ENCODE results near the gene CNN1.

- TF ChIP-seq, protein P1, sequence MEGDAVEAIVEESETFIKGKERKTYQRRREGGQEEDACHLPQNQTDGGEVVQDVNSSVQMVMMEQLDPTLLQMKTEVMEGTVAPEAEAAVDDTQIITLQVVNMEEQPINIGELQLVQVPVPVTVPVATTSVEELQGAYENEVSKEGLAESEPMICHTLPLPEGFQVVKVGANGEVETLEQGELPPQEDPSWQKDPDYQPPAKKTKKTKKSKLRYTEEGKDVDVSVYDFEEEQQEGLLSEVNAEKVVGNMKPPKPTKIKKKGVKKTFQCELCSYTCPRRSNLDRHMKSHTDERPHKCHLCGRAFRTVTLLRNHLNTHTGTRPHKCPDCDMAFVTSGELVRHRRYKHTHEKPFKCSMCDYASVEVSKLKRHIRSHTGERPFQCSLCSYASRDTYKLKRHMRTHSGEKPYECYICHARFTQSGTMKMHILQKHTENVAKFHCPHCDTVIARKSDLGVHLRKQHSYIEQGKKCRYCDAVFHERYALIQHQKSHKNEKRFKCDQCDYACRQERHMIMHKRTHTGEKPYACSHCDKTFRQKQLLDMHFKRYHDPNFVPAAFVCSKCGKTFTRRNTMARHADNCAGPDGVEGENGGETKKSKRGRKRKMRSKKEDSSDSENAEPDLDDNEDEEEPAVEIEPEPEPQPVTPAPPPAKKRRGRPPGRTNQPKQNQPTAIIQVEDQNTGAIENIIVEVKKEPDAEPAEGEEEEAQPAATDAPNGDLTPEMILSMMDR (IDR thresholded peaks at IDR 0.05; ENCODE audit: poor library complexity) = no peak
- TF ChIP-seq EZH2 (IDR thresholded peaks at IDR 0.05; ENCODE audit: borderline replicate concordance) = no peak
These were observed 24.7 kb upstream of the CNN1 start for GRCh38 chr19:11513946-11514345.
